NCI-H2107 (cell line): Measurements from ENCODE around the gene LRRC8B.
"Not testable (repeated sequence)": the region's sequence is repeated elsewhere in the genome, so short reads cannot be mapped to it uniquely, and the experiment has no call there.

Source experiments
- DNase-seq: peaks from one replicate; lab custom pipeline; 2025; lab: John Stamatoyannopoulos, UW

The LRRC8B gene

GRCh38 chr1:89584211-89584610 lies 59.6 kb downstream of the LRRC8B start:
- DNase-seq = no peak

- no peak for DNase-seq
Observed at GRCh38 chr1:89584781-89585180, 60.2 kb downstream of the LRRC8B start.

GRCh38 chr1:89587729-89588161 lies 63.1 kb downstream of the LRRC8B start:
- no peak for DNase-seq

GRCh38 chr1:89588480-89588879 lies 63.9 kb downstream of the LRRC8B start:
- DNase-seq = no peak

GRCh38 chr1:89589515-89589914 lies 64.9 kb downstream of the LRRC8B start:
- no peak for DNase-seq

- no peak for DNase-seq
Observed at GRCh38 chr1:89590341-89591080, 65.9 kb downstream of the LRRC8B start.

- not testable (repeated sequence) for DNase-seq
Observed at GRCh38 chr1:89592861-89593302, 68.3 kb downstream of the LRRC8B start.

- no peak for DNase-seq
Observed at GRCh38 chr1:89594096-89594740, 69.6 kb downstream of the LRRC8B start.

- DNase-seq = no peak
Observed at GRCh38 chr1:89596698-89597097, 72.1 kb downstream of the LRRC8B start.

- DNase-seq = peak; percentile 18
Observed at GRCh38 chr1:89598450-89599331, 74.1 kb downstream of the LRRC8B start.

GRCh38 chr1:89599332-89599630 lies 74.7 kb downstream of the LRRC8B start:
- no peak for DNase-seq

GRCh38 chr1:89600451-89601224 lies 76.0 kb downstream of the LRRC8B start:
- DNase-seq = peak; percentile 20

- no peak for DNase-seq
Observed at GRCh38 chr1:89602871-89603404, 78.3 kb downstream of the LRRC8B start.

- DNase-seq = no peak
Observed at GRCh38 chr1:89603651-89604413, 79.2 kb downstream of the LRRC8B start.

- DNase-seq = no peak
Observed at GRCh38 chr1:89604414-89604735, 79.7 kb downstream of the LRRC8B start.

- DNase-seq = no peak
Observed at GRCh38 chr1:89605692-89606091, 81.1 kb downstream of the LRRC8B start.

- no peak for DNase-seq
Observed at GRCh38 chr1:89606227-89606980, 81.8 kb downstream of the LRRC8B start.

GRCh38 chr1:89607156-89607555 lies 82.5 kb downstream of the LRRC8B start:
- DNase-seq = no peak

- no peak for DNase-seq
Observed at GRCh38 chr1:89607586-89608318, 83.1 kb downstream of the LRRC8B start.
